T-helper 22 cell (primary cell): ENCODE data around the gene SRP68.

Source experiments
- DNase-seq: peaks from one replicate; pipeline ENCODE4 v3.0.0-alpha.2; 2020; ENCODE audit warnings: low read depth

SRP68 gene

DNA sequence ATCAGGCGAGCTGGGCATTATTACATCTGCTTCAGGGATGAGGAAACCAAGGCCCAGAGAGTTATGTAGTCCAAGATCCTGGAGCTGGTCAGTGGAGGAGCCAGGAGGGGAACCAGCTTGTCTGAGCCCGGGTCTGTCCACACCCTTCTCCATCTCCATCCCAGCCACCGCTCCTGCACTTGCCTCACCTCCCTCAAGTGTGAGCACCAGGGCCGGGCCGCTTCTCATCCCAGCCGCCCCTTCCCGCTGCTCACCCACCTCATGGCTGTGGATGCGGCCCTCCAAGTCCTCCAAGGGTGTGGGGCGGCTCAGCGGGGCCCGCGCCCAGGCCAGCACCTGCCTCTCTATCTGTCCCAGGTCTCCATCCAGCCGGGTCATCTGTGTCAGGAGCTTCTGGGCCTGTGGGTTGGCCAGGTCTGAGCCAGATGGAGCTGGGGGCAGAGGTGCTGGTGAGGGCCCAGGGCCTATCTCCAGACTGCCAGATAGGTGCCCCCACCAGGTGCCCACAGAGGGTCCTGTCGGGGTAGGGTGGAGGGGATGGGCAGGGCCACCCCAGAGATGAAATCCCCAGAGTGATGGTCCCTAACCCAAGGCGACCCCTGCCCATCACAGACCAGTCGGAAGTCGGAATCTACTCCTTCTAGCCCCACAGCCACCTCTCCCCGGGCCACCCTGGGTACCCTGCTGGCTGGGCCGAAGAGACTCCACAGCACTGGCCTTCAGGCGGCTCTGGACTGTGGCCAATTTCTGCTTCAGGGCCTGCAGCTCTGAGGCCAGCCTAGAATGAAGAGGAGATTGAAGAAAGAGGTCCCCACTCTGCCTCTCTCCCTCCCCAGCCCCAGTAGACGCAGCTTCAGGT, 54.6 kb downstream of the SRP68 start:
- no peak for DNase-seq

DNA sequence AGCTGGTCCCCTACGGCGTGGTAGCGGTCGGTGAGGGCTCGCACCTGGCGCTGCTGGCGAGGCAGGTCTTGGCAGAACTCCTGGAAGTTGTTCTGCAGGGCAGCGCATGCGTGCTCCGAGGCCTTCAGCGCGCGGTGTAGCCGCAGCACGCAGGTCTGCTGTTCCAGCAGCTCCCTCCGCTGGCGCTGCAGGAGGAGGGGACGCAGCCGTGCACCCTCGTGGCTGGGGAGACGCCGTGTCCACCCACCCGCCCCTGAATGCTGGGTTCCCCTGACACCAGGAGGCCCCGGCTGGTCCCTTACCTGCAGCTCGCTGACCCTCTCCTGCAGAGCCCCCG, 57.4 kb downstream of the SRP68 start:
- no peak for DNase-seq

DNA sequence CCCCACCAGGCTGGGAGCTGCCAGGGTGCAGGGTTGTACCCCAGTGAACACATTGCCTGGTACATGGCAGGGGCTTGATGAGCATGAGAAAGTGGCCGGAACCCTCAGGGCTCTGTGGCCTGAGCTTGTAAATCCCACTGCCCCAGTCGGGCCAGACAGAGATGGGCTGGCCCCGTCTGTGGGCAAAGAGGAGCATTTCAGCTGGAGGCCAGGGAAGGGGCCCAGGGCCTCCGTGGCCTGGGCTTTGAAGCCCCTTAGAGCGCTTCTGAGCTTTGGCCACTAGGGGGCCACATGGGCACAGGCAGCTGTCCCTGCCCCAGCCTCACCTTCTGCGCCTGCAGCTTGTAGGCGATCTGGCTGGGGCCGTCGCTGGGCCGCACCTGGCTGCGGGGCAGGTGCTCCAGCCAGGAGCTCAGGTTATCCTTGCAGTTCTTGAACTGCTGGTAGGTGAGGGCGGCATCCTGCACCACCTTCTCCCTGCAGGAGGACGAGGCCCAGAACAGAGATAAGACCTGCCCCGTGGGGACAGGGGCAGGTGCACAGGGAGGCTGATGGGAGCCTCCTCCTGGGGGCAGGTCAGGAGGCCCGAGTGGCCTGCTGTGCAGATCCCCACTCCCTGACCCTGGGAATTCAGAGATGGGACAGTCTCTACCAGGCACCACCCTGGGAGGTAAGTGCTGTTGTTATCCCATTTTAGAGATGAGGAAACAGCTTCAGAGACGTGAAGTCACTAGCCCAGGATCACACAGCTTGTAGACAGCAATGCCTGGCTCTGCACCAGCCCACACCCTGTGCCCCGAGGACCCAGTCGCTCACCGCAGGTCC, 58.0 kb downstream of the SRP68 start:
- peak; percentile 44 for DNase-seq

DNA sequence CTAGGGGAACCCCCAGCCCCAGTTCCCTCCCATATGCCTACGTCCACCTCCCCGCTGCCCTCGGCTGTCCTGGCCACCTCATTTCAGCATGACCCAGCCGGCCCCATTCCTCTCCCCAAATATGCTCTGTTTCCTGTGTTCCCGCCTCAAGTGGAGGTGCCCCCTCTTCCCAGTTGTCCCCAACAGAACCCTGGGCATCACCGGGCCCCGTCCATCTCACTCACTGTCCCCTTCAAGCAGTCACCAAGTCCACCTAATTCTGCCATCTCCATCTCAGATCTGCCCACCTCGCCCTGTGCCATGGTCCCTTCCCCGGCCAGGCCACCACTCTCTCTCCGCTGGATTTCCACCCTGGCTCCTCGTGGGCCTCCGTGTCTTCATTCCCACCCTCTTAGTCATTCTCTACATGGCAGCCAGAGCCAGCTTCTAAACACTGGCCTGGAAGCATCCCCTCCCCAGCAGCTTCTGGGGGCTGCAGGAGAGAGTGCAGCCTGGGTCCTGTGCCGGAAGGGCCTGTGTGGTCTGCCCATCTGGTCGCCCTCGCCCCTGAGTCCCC, 58.9 kb downstream of the SRP68 start:
- no peak for DNase-seq

DNA sequence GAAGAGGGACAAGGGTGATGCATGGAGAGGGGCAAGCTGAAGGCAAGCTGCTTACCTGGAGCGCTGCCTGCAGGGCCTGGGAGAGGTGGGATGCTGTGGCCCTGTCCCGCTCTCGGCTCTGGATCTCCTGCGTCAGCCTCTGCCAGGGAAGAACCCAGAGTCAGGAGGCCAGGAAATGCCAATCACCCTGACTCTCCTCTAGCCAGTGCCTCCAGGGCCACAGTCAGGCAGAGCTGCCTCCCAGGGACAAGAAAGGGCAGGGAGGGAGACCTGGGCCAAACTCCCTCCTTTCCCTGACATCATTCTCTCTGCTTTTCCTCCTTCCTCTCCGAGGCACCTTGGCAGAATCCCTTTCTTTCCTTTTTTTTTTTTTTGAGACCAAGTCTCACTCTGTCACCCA, 60.4 kb downstream of the SRP68 start:
- no peak for DNase-seq

DNA sequence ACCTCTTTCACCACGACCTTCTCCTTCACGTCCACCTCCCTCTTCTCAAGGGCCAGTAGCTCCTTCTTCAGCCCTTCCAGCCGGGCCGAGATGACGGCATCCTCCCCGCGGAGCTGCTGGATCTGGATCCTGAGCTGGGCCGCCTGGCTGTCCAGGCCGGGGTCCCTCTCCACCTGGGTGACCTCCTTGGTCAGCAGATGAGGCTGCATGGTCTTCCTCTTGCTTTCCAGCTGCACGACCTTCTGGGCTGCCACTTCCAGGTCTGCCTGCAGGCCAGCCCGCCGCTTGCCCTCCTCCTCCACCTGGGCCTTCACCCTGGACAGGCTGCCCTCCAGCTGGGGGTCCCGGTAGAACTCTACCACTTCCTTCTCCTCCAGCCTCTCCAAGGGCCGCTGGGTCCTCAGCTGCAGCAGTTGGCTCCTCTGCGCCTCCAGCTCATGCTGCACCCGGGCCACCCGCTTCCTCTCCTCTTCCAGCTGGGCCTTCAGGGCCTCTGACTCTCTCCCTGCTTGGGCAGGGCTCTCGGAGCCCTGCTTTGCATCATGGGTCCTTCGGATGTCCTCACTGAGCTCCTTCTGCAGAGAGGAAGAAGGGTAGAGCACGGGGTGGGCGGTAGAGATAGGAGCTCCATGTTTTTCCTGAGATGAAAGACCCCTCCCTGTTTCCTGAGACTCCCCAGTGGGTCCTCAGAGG, 62.2 kb downstream of the SRP68 start:
- DNase-seq: no peak

DNA sequence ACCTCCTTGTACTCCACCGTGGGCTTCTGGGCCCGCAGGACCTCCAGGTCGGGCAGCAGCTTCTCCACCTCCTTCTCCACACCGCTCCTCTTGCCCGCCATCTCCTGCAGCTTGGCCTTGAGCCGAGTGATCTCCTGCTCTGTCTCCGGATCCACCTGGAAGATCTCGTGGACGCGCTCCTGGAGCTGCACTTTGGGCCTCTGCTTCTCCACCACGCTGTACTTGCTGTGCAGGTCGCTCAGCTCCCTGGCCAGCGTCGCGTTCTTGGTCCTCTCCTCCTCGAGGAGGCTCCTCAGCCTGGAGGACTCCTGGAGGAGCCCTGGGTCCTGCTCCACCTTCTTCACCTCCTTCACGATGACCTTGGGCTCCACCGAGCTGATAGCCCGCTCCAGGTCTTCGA, 62.9 kb downstream of the SRP68 start:
- DNase-seq: no peak

DNA sequence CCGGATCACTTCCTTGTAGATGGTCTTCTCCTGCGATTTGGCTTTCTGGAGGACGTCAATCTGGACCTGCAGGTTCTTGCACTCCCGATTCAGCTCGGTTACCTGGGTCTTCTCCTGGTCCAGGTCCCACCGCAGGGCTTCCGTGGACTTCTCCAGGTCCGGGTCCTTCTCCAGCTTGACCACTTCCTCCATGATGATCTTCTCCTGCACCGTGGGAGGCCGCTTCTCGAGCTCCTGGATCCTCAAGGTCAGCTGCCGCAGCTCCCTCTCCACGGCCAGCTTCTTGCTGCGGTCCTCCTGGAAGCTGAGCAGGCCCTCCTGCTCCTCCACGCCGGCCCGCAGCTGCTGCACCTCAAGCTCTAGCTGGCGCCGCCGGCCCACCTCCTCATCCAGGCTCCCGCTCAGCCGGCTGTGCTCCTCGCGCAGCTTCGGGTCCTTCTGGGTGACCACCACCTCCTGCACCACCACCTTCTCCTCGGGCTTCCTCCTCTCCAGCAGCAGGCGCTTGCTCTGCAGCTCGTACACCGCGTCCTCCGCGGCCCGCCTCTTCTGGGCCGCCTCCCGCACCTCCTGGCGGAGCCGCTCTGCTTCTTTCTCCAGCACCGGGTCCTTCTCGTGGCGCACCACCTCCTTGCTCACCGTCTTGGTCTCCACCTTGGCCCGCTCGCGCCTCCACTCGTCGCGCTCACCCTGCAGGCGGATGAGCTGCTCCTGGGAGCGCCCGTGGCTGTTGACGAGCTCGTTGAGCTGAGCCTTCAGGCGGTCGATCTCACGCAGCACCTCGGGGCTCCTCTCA, 63.5 kb downstream of the SRP68 start:
- DNase-seq: no peak

DNA sequence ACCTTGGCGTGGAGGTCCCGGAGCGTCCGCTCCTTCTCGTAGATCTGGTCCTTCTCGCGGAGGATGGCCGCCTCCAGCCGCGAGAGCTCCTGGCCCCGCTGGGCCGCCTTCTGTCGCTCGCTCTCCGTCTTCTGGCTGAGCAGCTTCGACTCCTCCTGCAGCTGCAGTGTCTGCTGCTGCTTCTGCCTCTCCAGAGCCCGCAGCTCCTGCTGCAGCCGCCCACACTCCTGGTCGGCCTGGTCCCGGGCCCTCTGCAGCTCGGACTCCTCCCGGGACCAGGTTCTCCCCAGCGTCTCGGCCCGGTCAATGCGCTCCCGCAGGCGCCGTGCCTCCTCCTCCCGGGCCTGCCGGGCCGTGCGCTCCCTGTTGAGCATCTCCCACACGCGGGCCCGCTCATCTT, 64.1 kb downstream of the SRP68 start:
- DNase-seq: no peak

DNA sequence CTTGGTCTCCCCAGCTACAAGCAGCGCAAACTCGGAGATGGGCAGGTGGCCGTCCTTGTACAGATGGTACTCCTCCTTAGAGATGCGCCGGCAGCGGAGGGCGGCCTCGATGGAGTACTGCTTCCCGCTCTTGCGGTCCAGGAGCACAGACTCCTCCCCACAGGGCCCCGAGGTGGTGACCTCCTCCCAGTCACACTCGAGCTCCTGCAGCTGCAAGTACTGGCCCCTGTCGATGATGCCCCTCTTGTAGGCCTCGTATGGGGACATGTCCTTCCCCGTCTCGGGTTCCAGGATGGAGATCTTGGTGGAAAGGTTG, 64.5 kb downstream of the SRP68 start:
- DNase-seq: no peak

DNA sequence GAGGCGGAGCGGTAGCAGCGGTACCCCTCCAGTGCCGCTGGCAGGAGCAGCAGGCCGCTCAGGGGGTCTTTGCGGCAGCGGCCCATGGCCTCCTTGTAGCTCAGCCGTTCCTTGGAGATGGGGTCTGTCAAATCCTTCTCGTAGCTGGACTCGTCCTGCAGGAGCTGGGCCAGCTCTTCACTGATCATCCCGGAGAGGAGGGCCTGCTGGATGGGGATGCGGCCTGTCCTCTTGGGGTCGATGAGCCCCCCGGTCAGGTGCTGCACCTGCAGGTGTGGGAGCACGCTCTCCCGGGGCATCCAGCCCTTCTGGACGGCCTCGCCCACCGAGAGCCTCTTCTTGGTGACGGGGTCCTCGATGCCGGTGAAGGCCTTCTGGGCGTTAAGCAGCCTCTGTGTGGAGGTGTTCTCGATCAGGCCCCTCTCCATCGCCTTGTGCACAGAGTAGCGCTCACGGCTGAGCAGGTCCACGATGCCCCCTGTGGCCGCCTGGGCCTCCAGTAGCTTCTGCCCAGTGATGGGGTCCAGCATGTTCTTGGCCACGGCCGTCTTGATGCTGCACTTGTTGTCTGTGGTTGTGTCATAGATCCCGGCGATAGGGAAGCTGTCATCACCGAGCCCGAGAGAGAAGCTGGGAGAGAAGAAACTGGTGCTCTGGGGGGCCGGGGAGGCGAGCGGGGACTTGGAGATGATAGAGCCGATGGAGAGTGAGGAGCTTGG, 65.0 kb downstream of the SRP68 start:
- no peak for DNase-seq

DNA sequence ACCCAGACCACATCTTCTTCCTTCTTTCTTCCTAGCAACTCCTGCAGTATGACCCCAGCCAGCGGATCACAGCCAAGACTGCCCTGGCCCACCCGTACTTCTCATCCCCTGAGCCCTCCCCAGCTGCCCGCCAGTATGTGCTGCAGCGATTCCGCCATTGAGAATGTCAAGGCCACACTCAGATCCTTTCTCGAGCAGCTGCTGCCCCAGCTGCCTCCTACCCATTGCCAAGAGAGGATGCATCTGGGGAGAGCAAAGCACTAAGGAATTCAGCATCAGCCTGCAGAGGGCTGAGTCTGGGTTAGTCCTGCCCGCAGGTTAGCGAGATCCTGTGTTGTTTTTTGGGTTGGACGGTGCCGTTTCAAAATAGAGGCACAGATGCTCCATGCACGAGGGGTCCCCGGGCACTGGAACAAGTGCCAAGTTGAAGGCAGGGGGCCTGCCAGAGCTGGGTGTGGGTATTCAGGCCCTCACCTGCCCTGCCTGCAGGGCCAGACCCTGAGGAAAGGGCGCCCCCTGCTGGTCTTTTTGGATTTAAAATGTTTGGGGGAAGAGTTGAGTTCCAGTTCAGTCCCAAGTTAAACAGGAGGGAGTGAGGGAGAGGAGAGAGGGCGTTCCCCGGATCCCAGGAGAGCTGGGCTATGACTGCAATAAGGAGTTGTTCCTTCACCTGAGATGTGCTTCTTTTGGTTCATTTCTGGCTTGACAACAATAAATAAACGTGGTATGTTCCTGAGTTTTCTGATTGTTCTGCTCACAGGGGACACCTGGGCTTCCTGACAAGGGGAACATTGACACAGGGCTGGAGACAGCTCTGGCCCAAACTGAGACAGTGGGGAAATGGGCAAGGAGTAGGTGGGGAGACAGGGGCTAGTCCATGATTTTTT, 66.8 kb downstream of the SRP68 start:
- peak; percentile 40 for DNase-seq

DNA sequence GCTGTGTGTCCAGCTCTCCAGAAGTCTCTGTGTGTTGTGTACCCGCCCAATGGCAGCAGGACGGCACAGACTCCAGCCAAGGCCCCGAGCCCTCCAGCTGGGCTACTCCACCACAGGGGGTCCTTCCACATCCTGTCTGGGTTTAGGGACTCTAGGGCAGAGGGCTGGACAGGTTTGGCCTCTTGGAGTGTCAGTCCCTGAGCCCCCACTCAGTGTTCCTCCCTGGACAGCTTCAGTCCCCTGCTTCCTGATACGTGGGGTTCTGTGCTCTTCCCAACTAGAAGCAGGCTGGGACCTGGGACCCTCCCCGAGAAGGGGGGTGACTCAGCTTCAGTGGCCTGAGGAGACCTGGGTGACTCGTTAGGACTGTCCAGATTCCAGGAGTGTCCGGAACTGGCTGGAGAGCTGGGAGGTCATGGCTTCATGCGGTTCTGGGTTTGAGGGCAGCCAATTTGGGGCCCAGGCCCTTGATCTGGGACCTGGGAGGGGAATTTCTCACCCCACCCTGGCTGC, 67.5 kb downstream of the SRP68 start:
- no peak for DNase-seq

DNA sequence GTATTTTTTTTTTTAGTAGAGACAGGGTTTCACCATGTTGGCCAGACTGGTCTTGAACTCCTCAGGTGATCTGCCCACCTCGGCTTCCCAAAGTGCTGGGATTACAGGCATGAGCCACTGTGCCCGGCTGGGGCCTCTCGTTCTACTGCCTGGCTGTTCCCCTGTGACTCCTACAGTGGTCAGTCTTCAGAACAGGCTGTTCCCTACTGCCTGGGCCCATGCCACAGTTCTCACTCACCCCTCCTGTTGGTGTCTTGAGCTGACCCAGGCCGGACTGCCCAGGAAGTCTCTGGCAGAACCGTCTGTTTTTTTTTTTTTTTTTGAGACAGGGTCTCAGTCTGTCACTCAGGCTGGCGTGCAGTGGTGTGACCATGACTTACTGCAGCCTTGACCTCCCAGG, 68.4 kb downstream of the SRP68 start:
- no peak for DNase-seq

DNA sequence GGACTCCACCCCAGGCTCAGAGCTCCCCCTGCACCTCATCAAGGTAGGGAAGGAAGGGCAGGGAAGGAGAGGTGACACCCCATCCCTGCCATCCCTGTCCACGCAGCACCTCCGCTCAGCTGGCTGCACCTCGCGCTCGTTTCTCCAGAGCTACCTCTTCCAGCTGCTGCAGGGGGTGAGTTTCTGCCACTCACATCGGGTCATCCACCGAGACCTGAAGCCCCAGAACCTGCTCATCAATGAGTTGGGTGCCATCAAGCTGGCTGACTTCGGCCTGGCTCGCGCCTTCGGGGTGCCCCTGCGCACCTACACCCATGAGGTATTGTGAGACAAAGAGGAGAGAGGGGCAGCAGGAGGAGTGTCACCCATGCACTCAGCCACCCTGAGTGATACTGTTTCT, 70.2 kb downstream of the SRP68 start:
- no peak for DNase-seq

DNA sequence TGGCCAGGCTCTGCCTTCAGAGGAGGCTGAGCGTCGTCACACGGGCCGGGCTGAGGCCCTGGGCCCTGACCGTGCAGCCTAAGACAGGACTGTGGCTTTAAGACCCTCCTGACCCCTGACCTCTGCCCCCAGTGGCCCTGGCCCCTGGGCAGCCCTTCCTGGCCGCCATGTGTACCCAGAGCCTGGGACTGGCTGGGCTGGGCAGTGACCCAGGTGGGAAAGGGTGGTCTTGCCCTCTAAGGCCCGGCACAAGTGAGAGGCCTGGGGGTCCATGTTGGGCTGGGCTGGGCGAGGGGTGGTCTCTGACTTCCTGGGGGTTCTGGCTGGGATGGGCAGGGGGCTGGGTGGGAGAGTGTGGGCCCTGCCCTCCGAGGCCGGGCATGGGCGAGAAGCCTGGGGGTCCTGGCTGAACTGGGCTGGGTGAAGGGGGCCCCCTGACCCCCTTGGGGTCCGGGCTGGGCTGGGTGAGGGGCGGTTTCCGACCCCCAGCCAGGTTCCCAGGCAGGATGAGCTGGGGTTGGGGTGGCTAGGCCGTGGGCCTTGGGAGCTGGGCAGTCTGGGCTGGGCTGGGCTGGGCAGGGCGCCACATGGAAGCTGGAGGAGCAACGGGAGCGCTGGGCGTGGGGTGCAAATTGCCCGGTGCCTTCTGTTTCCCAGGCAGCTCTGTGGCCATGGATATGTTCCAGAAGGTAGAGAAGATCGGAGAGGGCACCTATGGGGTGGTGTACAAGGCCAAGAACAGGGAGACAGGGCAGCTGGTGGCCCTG, 71.4 kb downstream of the SRP68 start, which contains the start of gene CDK3:
Gene CDK3, plus strand, starts transcription at position 101 of the 767 bp plus-strand sequence. Its CDS starts 571 bp downstream, at position 672.
- no peak for DNase-seq

DNA sequence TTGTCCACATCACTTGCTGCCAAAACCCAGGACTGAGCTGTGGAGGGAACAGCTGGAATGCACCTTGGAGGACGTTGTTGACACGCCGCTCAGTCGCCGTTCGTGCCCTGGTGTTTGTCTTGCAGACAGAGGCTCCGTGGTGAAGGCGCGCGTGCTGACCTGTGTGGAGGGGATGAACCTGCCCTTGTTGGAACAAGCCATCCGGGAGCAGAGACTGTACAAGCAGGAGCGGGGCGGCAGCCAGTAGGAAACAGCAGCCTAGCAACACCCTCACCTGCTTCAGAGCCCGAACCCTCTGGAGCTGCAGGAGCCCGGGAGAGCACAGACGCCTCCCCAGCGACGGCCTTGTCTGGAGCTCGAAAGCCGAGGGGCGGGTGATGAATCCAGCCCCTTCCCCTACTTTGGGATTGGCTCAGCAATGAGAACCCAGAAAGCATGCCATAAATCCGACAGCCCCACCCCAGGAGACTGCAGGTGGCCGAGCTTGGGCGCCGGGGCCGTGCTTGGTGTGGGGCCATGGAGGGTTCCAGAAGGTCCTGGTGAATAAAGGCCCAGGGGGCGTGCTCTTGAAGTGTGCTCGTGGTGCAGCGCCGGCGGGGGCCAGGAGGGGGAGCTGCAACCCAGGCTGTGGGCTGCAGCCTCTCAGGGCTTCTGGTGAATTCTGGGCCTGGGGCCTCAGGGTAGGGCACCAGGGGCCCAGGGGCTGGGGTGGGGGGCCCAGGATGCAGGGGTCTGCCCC, 72.1 kb downstream of the SRP68 start:
- no peak for DNase-seq

DNA sequence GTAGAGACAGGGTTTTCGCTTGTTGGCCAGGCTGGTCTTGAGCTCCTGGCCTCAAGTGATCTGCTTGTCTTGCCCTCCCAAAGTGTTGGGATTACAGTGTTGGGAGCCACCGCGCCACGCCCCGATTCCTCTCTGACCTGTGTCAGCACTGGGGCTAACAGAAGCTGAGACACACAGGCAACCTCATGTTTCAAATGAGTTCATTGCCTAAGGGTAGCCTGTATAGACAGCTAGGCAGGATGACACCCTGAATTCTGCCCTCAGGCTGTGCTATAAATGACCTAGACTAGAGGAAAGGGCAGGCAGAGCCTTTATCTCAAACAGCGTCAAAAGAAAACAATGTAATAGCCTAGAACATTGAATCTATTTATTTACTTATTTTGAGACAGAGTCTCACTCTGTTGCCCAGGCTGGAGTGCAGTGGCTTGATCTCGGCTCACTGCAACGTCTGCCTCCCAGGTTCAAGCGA, 74.0 kb downstream of the SRP68 start:
- DNase-seq: no peak
